CD4-positive, CD25-positive, alpha-beta regulatory T cell (primary cell): ENCODE results near the gene SLC7A5. TPM values are rescaled to one million over a fixed set of nuclear protein-coding genes. Genes with fewer than 3 reads are reported as not detected.
"Not testable (repeated sequence)": the region's sequence is repeated elsewhere in the genome, so short reads cannot be mapped to it uniquely, and the experiment has no call there.

ENCODE experiments used
- ATAC-seq, 2 donors: fragments of 150-1000 bp; cut with Tn5 transposase; one replicate each; pipeline ENCODE4 v1.10.0; 2021; ENCODE audit warnings: low read depth in 2 of 2, moderate number of reproducible peaks in 2 of 2, moderate library complexity in 1 of 2
- DNase-seq, 3 donors: peaks; one replicate each; pipeline versions ENCODE4 v3.0.0 to v3.0.0-alpha.2; 2012 to 2022; ENCODE audit warnings: mixed read lengths in 1 of 3
- H3K27ac ChIP-seq: one replicate; pipeline ENCODE4 v1.7.0; 2013; ENCODE audit warnings: mild to moderate bottlenecking, low read length; ENCODE audit not compliant: insufficient read depth, poor library complexity, severe bottlenecking
- H3K27me3 ChIP-seq: one replicate; pipeline ENCODE4 v1.7.0; 2013; ENCODE audit warnings: low read length; ENCODE audit not compliant: control insufficient read depth, insufficient read depth
- H3K36me3 ChIP-seq: one replicate; pipeline ENCODE4 v1.7.0; 2013; ENCODE audit warnings: mild to moderate bottlenecking, low read length, moderate library complexity; ENCODE audit not compliant: control insufficient read depth, insufficient read depth
- H3K4me1 ChIP-seq: 2 replicates; pipeline ENCODE4 v1.7.0; 2013; ENCODE audit warnings: mild to moderate bottlenecking, low read length; ENCODE audit not compliant: insufficient read depth, control insufficient read depth, poor library complexity, severe bottlenecking
- H3K4me3 ChIP-seq: one replicate; pipeline ENCODE4 v1.7.0; 2013; ENCODE audit warnings: low read depth, mild to moderate bottlenecking, low read length, moderate library complexity
- H3K9me3 ChIP-seq, 2 experiments: 1 replicate in 1 of 2; 2 replicates in 1 of 2; pipeline ENCODE4 v1.7.0; 2013; ENCODE audit warnings: low read length in 2 of 2, mild to moderate bottlenecking in 1 of 2, moderate library complexity in 1 of 2; ENCODE audit not compliant: control insufficient read depth in 2 of 2
- H3K27ac Mint-ChIP-seq, 3 donors: one replicate each; pipeline ENCODE4 v1.8.0; 2020 to 2022; ENCODE audit warnings: mild to moderate bottlenecking in 3 of 3, mixed read lengths in 3 of 3, moderate library complexity in 2 of 3
- H3K27me3 Mint-ChIP-seq: one replicate; pipeline ENCODE4 v1.8.0; 2022; ENCODE audit warnings: mild to moderate bottlenecking, mixed read lengths
- H3K36me3 Mint-ChIP-seq: one replicate; pipeline ENCODE4 v1.8.0; 2020; ENCODE audit warnings: mixed read lengths
- H3K4me1 Mint-ChIP-seq, 4 donors: one replicate each; pipeline ENCODE4 v1.8.0; 2020 to 2022; ENCODE audit warnings: mixed read lengths in 4 of 4, mild to moderate bottlenecking in 1 of 4
- H3K4me3 Mint-ChIP-seq, 4 donors: one replicate each; pipeline ENCODE4 v1.8.0; 2020 to 2022; ENCODE audit warnings: mild to moderate bottlenecking in 4 of 4, mixed read lengths in 4 of 4, moderate library complexity in 3 of 4
- H3K9me3 Mint-ChIP-seq, 7 donors: one replicate each; pipeline ENCODE4 v1.8.0; 2020 to 2022; ENCODE audit warnings: mixed read lengths in 7 of 7, mild to moderate bottlenecking in 3 of 7, moderate library complexity in 2 of 7
- polyA plus RNA-seq, 4 donors: library from polyadenylated mRNA; unstranded; fragments of 300-500 nt; fragmentation: Illumina TruSeq; gene quantifications; one replicate each; pipeline ENCODE4 v1.2.3, GENCODE V29; 2021
- total RNA-seq: library from RNA; stranded (reverse); gene quantifications from one replicate; pipeline ENCODE4 v1.2.3, GENCODE V29; 2022

The SLC7A5 gene
- total and polyA plus RNA-seq, 5 donors from 2014 or later: 10.3 to 111 (median 12.3) TPM

DNA sequence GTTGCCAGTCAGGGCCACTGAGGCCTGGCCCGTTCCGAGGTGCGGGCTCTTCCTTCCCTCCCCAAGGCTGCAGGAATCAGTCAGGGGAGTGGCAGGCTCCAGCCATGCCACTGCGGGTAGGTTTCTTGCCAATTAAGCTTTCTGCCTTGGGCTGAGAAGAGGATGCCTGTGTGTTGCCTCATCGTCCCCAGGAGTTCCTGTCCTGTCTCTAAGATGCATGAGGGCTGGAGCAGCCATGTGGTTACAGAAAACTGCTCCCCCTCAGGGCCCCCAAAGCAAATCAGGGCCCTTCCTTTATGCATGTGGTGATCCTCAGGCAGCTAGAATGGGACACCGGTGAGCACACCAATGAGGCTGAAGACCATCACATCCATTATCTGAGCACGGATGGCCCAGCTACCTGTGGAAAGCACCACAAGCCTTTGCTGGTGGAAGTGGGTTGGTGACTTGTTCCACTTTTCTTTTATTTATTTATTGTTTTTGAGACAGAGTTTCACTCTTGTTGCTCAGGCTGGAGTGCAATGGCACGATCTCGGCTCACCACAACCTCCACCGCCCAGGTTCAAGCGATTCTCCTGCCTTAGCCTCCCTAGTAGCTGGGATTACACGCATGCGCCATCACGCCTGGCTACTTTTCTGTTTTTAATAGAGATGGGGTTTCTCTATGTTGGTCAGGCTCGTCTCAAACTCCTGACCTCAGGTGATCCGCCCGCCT, 27.0 kb upstream of the SLC7A5 start:
- Histone ChIP-seq H3K4me1 (peaks cover 27% of the 10 kb centered on the region), H3K27ac (peak overlapping the region; percentile 41)
- peak overlapping the region; percentile 43 to 97 (median 93) for H3K27ac Mint-ChIP-seq
- H3K27me3 ChIP-seq, H3K9me3 ChIP-seq, ATAC-seq, H3K9me3 Mint-ChIP-seq, H3K36me3 Mint-ChIP-seq, H3K4me3 ChIP-seq, H3K27me3 Mint-ChIP-seq, H3K36me3 ChIP-seq: not testable (repeated sequence)
- H3K4me3 Mint-ChIP-seq: peak overlapping the region; percentile 49 to 76 (median 69)
- peaks cover 0 to 35% (median 24%) of the 10 kb centered on the region in 4 donors for H3K4me1 Mint-ChIP-seq
- DNase-seq: peak in 1 of 3 donors; percentile 20

DNA sequence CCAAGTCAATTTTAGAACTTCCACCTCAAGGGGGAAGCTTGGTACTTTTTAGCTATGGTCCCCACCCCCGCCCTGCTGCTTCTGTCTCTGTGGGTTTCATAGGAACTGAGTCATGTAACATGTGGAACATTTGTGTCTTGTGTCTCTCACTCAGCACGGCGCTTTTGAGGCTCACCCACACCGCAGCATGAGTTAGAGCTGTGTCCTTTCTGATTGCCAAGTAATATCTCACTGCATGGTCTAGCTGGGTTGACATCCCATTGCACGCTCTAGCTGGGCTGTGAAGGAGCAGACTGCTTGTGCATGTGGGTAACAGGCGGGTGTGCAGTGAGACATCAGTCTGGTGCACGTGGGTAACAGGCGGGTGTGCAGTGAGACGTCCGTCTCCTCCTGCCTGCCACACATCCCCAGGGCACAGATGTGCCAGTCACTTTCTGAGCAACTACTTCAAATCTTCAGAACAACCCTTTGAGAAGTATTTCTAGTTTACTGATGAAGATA, 26.4 kb upstream of the SLC7A5 start:
- Histone ChIP-seq H3K27ac (peak overlapping the region; percentile 31), H3K9me3 (no peaks in the 10 kb centered on the region), H3K4me3 (no peak overlapping the region), H3K36me3 (no peaks in the 10 kb centered on the region), H3K27me3 (no peaks in the 10 kb centered on the region), H3K4me1 (peaks cover 27% of the 10 kb centered on the region)
- peak overlapping the region in 3 of 4 donors; percentile 29 to 76 (median 62) for H3K4me3 Mint-ChIP-seq
- H3K9me3 Mint-ChIP-seq: no peaks in the 10 kb centered on the region
- no peaks in the 10 kb centered on the region for H3K36me3 Mint-ChIP-seq
- DNase-seq: peak in 1 of 3 donors; percentile 89
- H3K27ac Mint-ChIP-seq: peak overlapping the region in 2 of 3 donors; percentile 72 to 93
- H3K27me3 Mint-ChIP-seq: no peaks in the 10 kb centered on the region
- peaks cover 0 to 35% (median 24%) of the 10 kb centered on the region in 4 donors for H3K4me1 Mint-ChIP-seq
- ATAC-seq: peak; percentile 84 to 86

DNA sequence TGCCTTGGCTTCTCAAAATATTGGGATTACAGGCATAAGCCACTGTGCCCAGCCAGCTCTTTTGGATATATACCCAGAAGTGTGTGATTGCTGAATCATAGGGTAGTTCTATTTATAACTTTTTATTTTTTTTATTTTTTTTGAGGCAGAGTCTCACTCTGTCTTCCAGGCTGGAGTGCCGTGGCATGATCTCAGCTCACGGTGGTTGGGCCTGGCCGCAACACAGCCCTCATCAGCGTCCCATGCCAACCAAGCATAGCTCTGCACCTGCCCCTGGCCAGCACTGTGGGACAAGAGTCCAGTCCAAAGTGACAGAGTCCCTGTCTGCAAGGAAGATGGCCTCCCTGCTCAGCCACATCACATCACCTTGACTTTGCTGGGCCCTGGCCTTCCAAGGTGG, 24.7 kb upstream of the SLC7A5 start:
- H3K27me3 Mint-ChIP-seq, H3K27ac ChIP-seq, H3K27ac Mint-ChIP-seq, ATAC-seq, H3K27me3 ChIP-seq, H3K4me3 Mint-ChIP-seq, DNase-seq, H3K4me3 ChIP-seq, H3K36me3 ChIP-seq, H3K9me3 Mint-ChIP-seq, H3K9me3 ChIP-seq, H3K36me3 Mint-ChIP-seq: not testable (repeated sequence)
- peaks cover 0 to 35% (median 23%) of the 10 kb centered on the region in 4 donors for H3K4me1 Mint-ChIP-seq
- H3K4me1 ChIP-seq: peaks cover 27% of the 10 kb centered on the region

DNA sequence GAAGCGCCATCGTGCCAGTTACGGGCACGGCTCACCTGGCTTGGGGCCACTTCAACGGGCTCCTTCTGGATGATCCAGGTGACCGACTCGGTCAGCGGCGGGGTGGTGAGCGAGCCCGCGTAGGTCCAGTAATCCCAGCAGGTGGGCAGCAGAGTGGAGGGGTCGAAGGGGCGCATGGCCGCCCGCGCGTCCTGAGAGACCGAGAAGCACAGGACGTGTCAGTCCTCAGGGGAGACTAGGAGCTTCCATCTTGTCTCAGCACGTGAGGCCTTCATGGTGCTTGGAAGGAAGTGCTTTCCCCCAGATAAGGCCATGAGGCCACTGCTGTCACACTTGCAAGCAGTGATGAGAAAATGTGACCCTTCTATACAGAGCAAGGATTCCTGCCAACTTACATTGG, 22.5 kb upstream of the SLC7A5 start:
- Mint-ChIP-seq H3K27me3 (no peaks in the 10 kb centered on the region), H3K9me3 (no peaks in the 10 kb centered on the region), H3K4me3 (no peak overlapping the region), H3K27ac (no peak overlapping the region), H3K4me1 (peaks cover 0 to 18% (median 12%) of the 10 kb centered on the region in 4 donors), H3K36me3 (no peaks in the 10 kb centered on the region)
- Histone ChIP-seq H3K9me3 (no peaks in the 10 kb centered on the region), H3K27ac (no peak overlapping the region), H3K36me3 (no peaks in the 10 kb centered on the region), H3K4me1 (peaks cover 11% of the 10 kb centered on the region), H3K27me3 (no peaks in the 10 kb centered on the region), H3K4me3 (no peak overlapping the region)
- ATAC-seq: no peak
- no peak for DNase-seq

DNA sequence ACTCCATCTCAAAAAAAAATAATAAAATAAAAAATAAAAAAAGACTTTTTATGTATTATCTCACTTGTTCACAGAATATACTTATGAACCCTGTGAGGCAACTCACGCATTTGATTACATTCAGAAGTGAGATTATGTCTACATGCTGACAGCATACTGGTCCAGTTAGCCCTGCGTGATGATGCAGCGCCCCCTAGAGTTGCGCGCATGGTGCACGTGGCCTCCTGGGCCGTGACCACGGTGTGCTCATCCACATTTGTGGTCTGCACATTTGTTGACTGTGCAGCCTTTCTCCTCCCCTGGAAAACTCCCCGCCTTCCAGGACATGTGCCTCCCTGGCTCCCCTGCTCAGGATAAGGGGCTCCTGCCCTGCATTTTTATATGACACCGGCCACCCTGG, 20.5 kb upstream of the SLC7A5 start:
- not testable (repeated sequence) for H3K9me3 ChIP-seq, H3K27me3 Mint-ChIP-seq

DNA sequence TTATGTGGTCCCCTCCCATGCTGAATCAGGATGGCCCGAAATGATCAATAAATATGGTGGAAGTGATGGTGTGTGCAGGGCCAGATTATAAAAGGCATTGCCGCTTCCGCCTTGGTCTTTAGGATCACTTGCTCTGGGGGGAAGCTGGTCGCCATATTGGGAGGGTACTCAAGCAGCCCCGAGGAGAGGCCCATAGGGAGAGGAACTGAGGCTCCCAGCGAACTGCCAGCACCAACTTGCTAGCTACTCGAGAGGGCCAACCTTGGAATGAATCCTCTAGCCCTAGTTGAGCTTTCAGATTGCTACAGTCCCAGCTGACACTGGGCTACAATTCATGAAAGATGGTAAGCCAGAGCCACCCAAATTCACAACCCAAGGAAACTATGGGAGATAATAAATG, 19.0 kb upstream of the SLC7A5 start:
- not testable (repeated sequence) for H3K36me3 Mint-ChIP-seq, H3K9me3 ChIP-seq, H3K27ac Mint-ChIP-seq, H3K27ac ChIP-seq, H3K4me1 Mint-ChIP-seq, H3K36me3 ChIP-seq, ATAC-seq, H3K4me3 ChIP-seq, H3K4me3 Mint-ChIP-seq, H3K27me3 ChIP-seq, H3K27me3 Mint-ChIP-seq, H3K9me3 Mint-ChIP-seq, DNase-seq, H3K4me1 ChIP-seq

More for the DNA sequence above, 20.5 kb upstream of the SLC7A5 start:
- DNase-seq: peak in 1 of 3 donors; percentile 41
- ATAC-seq, H3K36me3 ChIP-seq, H3K27me3 ChIP-seq, H3K4me3 Mint-ChIP-seq, H3K36me3 Mint-ChIP-seq, H3K9me3 Mint-ChIP-seq, H3K27ac Mint-ChIP-seq, H3K4me1 Mint-ChIP-seq, H3K4me1 ChIP-seq, H3K4me3 ChIP-seq, H3K27ac ChIP-seq: not testable (repeated sequence)

DNA sequence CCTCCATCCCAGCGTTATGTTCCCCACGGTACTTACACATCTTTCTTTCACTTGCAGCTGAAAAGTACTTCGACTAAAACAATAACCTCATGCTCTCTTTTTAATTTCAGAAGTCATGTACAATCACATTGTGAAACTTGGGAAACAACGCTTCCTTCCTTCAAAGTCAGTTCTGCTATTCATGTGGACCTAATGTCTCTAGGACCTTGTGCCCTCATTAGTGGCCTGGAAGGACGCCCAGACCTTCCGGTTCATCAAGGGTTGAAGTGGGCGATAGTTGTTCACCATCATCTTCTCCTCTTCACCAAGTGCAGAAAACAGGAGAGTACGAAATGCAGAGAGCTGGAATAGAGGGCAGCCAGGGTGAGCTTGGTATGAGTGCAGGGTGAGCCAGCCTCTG, 18.6 kb upstream of the SLC7A5 start:
- not testable (repeated sequence) for H3K27me3 ChIP-seq, H3K27ac ChIP-seq, H3K9me3 Mint-ChIP-seq, H3K4me1 ChIP-seq, H3K36me3 ChIP-seq, H3K4me3 Mint-ChIP-seq, H3K27me3 Mint-ChIP-seq, H3K4me1 Mint-ChIP-seq, H3K36me3 Mint-ChIP-seq, H3K4me3 ChIP-seq, DNase-seq, ATAC-seq, H3K9me3 ChIP-seq
- peak overlapping the region in 1 of 3 donors; percentile 38 for H3K27ac Mint-ChIP-seq

DNA sequence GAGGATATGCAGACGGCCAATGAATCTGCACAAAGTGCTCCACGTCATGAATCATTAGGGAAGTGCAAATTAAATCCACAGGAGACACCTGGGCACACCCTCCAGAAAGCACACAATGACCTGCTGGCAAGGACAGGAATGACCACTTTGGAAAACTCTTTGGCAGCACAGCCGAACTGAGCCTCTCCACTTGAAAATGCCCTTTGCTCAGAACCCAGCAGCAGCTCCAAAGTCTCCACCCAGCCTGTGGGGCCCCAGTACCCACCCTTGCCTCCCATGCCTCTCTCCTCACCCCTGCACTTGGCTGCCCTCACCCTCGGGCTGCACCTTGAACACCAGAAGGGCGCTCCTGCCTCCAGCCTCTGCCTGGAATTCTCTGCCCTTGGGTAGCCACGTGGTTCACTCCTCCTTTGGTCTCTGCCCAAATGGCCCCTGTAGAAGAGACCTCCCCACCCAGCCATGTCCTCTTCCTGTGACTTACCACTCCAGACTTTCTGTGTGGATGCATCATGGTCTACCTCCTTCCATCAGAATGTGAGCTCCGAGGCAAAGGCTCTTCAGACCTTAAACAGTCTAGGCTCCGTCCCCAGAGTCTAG, 16.2 kb upstream of the SLC7A5 start:
- not testable (repeated sequence) for H3K36me3 ChIP-seq, H3K36me3 Mint-ChIP-seq, ATAC-seq, H3K27me3 Mint-ChIP-seq, H3K27ac Mint-ChIP-seq, H3K27me3 ChIP-seq, H3K4me1 Mint-ChIP-seq, H3K4me3 ChIP-seq, H3K27ac ChIP-seq, H3K9me3 ChIP-seq, DNase-seq, H3K4me3 Mint-ChIP-seq, H3K9me3 Mint-ChIP-seq, H3K4me1 ChIP-seq
